Testis (tissue), 2 donors: ENCODE data around the gene CELF5.

ENCODE experiments used
- CTCF ChIP-seq, 3 experiments: fragments of 450-650 bp in 2 of 3; fragments of 200-600 bp in 1 of 3; sonication (generic) in 1 of 3; IDR thresholded peaks; one replicate each; pipeline ENCODE4 v1.5.1; 2016 to 2019; ENCODE audit warnings: antibody characterized with exemption in 3 of 3, mild to moderate bottlenecking in 2 of 3, moderate library complexity in 1 of 3
- POLR2A ChIP-seq: fragments of 450-650 bp; IDR thresholded peaks from one replicate; pipeline ENCODE4 v1.6.1; 2017; ENCODE audit warnings: antibody characterized with exemption, mild to moderate bottlenecking, moderate library complexity

- TF ChIP-seq CTCF (IDR thresholded peaks at IDR 0.05) (no peak), POLR2A (no peak)
These were observed 1.8 kb upstream of the CELF5 start for GRCh38 chr19:3222709-3223108.
